ENCODE measurements around the gene EGFL8. TPM values are rescaled to one million over a fixed set of nuclear protein-coding genes. Genes with fewer than 3 reads are reported as not detected.

EGFL8 gene
- total and polyA plus RNA-seq, 12 donors = 1.3 to 103 (median 9.0) TPM

DNA sequence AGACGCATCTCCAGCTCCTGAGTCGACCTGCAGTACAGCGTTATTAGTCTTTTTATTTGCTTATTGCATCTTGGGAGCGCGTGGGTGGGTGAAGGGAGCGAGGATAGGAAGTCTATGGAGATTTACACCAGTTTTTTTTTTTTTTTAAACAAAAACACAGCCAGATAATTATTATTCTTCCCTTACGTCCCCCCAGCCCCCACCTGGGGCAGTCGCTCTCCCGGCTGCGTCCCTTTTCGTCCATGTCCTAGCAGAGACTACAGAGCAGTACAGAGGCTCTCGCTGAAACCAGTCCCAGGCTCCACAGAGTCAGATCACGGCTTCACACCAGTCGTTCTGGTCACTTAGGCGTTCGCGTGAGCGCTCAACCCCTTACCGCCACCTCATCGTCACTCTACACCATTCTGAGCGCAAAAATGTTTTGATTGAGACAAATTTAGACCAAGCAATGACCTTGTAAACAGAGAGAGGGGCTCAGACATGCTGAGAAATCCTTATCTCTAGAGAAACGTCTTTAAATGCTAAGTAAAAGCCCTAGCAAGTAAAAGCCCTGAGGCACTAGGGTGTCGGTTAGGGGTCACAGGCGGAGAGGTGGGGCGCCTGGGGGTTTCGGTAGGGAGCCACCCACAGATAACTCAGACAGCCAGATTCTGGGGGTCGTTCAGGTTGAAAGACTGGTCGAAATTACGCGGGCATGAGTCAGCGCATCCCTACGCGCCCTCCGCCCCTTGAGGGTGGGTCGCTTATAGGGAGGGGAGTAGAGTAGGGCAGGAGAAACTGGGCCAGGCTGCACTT, 11.4 kb upstream of the EGFL8 start:
- Histone ChIP-seq H3K36me3 (replicated peaks in 1 of 2) (peaks cover 0 to 20% of the 10 kb centered on the region in 2 donors), H3K9me3 (replicated peaks in 1 of 3) (no peaks in the 10 kb centered on the region), H3K4me3 (peak overlapping the region in 2 of 4 donors; percentile 66 to 89), H3K4me1 (replicated peaks in 1 of 2) (peaks cover 14 to 20% of the 10 kb centered on the region in 2 donors), H3K27me3 (no peaks in the 10 kb centered on the region), H3K27ac (peak overlapping the region; percentile 2 to 94 (median 86))
- intact Hi-C loops (cut with DNase I) = no loop called here
- WGBS, 4 donors = 18 to 26% (median 22%) methylated on average over 32 to 35 of the region's 35 CpGs
- peak; percentile 34 to 76 (median 51) for DNase-seq
- TF ChIP-seq CTCF (IDR thresholded peaks at IDR 0.05) (no peak), POLR2A (IDR thresholded peaks at IDR 0.05) (peak in 1 of 2 donors; percentile 21)

GRCh38 chr6:32153564-32154513, 10.6 kb upstream of the EGFL8 start, which contains the start of gene PPT2:
PPT2 (plus strand) TSS chr6:32154141; CDS start chr6:32154595, 454 bp downstream.
- H3K4me3 ChIP-seq = peak within 1 kb of the TSS; percentile 62 to 89 (median 76)
- H3K36me3 ChIP-seq (replicated peaks in 1 of 2) = peaks cover 0 to 29% of the 10 kb centered on the region in 2 donors
- DNase-seq = peak; percentile 90 to 97 (median 94)
- WGBS, 4 donors = 0 to 1% (median 0%) methylated on average over 25 to 52 of the region's 52 CpGs
- TF ChIP-seq CTCF (IDR thresholded peaks at IDR 0.05) = peak in 5 of 6 experiments; percentile 13 to 34 (median 25)
- TF ChIP-seq POLR2A (IDR thresholded peaks at IDR 0.05) = peak; percentile 13 to 39
- H3K27me3 ChIP-seq = no peaks in the 10 kb centered on the region
- peak within 1 kb of the TSS; percentile 73 to 94 (median 86) for H3K27ac ChIP-seq
- H3K4me1 ChIP-seq (replicated peaks in 1 of 2) = peaks cover 14 to 20% of the 10 kb centered on the region in 2 donors
- intact Hi-C loops (cut with DNase I) = no loop called here
- H3K9me3 ChIP-seq (replicated peaks in 1 of 3) = no peaks in the 10 kb centered on the region

DNA sequence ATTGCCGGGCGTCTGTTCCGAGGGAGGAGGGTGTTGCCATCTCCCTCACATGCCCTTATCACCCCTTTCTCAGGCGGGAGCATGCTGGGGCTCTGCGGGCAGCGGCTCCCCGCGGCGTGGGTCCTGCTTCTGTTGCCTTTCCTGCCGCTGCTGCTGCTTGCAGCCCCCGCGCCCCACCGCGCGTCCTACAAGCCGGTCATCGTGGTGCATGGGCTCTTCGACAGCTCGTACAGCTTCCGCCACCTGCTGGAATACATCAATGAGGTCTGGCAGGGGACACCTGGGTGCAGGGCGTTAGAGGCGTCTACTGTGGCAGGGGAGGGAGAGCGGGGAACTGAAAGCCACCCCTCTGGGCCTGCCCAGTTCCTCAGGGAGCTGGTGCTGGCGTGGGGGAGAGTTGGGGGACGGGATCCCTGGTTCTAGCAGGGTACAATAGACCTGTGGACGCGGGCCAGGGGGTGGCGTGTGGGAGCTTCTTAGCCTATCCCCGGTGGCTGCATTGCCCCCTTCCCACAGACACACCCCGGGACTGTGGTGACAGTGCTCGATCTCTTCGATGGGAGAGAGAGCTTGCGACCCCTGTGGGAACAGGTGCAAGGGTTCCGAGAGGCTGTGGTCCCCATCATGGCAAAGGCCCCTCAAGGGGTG, 9.8 kb upstream of the EGFL8 start:
- intact Hi-C loops (cut with DNase I) = loop anchor here in 1 of 2 donors (5.0 kb wide), 1 partner anchor 37 kb away; no protein-coding TSS in a partner anchor
- Histone ChIP-seq H3K27ac (peak overlapping the region; percentile 73 to 94 (median 86)), H3K27me3 (no peaks in the 10 kb centered on the region), H3K4me1 (replicated peaks in 1 of 2) (peaks cover 14 to 20% of the 10 kb centered on the region in 2 donors), H3K36me3 (replicated peaks in 1 of 2) (peaks cover 0 to 34% of the 10 kb centered on the region in 2 donors), H3K9me3 (replicated peaks in 1 of 3) (no peaks in the 10 kb centered on the region), H3K4me3 (peak overlapping the region; percentile 62 to 89 (median 76))
- DNase-seq = peak; percentile 70 to 88 (median 75)
- TF ChIP-seq POLR2A (IDR thresholded peaks at IDR 0.05) = no peak
- TF ChIP-seq CTCF (IDR thresholded peaks at IDR 0.05) = peak; percentile 12 to 73 (median 64)
- 4 to 17% (median 6%) methylated on average over 6 to 34 of the region's 34 CpGs for WGBS, 4 donors
